ENCODE measurements around the gene ARHGEF2.

ARHGEF2 gene

DNA sequence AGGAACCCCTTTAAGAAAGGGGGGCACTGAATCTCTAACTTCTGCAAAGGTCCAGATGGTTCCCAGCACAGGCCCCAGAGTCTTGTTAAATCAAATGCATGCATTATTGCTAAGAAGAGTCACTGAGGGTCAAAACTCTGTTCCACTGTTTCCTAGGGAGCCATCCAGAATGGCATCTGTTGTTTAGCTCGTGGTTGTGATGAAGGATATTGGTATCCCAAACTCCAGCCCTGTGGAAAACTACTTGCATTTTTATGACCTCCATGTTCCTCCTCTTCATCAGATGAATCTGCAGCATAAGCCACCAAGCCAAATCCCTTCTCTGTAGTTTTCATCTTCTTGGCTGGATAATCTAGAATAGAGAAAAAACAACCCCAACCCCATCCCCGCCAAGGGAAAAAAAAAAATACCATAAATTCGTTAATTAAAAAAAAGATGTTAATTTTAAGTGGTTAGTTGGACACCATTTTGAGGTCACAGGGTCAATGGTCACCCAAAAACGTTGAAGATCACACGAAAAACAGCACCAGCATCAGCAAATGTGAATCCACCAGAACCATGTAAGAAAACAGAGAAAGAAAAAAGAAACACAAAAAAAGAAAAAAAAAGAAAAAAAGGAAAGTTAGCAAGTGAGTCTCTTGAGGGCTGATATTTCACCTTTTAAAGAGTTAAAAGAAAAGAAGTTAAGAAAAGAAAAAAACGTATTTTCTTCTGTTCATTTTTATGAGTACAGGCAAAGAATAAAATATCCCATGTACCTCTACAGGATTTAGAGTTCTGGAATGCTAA lies 64.2 kb downstream of the ARHGEF2 start:
- TF ChIP-seq, protein P1, sequence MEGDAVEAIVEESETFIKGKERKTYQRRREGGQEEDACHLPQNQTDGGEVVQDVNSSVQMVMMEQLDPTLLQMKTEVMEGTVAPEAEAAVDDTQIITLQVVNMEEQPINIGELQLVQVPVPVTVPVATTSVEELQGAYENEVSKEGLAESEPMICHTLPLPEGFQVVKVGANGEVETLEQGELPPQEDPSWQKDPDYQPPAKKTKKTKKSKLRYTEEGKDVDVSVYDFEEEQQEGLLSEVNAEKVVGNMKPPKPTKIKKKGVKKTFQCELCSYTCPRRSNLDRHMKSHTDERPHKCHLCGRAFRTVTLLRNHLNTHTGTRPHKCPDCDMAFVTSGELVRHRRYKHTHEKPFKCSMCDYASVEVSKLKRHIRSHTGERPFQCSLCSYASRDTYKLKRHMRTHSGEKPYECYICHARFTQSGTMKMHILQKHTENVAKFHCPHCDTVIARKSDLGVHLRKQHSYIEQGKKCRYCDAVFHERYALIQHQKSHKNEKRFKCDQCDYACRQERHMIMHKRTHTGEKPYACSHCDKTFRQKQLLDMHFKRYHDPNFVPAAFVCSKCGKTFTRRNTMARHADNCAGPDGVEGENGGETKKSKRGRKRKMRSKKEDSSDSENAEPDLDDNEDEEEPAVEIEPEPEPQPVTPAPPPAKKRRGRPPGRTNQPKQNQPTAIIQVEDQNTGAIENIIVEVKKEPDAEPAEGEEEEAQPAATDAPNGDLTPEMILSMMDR (IDR thresholded peaks at IDR 0.05; ENCODE audit: extremely low read depth, missing control alignments) = no peak
- DNase-seq (ENCODE audit: low spot score) = no peak

DNA sequence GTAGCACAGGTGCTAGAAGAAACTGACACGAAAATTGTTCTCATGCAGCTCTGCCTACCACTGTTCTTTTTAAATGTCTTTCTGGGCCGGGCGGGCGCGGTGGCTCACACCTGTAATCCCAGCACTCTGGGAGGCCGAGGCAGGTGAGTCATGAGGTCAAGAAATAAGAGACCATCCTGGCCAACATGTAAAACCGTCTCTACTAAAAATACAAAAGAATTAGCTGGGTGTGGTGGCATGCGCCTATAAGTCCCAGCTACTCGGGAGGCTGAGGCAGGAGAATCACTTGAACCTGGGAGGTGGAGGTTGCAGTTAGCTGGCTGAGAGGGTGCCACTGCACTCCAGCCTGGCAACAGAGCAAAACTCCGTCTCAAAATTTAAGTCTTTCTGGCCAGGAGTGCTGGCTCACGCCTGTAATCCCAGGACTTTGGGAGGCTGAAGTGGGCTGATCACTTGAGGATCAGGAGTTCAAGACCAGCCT lies 66.3 kb downstream of the ARHGEF2 start:
- DNase-seq (ENCODE audit: low spot score) = no peak
- TF ChIP-seq, protein P1 (IDR thresholded peaks at IDR 0.05; ENCODE audit: extremely low read depth, missing control alignments) = no peak

DNA sequence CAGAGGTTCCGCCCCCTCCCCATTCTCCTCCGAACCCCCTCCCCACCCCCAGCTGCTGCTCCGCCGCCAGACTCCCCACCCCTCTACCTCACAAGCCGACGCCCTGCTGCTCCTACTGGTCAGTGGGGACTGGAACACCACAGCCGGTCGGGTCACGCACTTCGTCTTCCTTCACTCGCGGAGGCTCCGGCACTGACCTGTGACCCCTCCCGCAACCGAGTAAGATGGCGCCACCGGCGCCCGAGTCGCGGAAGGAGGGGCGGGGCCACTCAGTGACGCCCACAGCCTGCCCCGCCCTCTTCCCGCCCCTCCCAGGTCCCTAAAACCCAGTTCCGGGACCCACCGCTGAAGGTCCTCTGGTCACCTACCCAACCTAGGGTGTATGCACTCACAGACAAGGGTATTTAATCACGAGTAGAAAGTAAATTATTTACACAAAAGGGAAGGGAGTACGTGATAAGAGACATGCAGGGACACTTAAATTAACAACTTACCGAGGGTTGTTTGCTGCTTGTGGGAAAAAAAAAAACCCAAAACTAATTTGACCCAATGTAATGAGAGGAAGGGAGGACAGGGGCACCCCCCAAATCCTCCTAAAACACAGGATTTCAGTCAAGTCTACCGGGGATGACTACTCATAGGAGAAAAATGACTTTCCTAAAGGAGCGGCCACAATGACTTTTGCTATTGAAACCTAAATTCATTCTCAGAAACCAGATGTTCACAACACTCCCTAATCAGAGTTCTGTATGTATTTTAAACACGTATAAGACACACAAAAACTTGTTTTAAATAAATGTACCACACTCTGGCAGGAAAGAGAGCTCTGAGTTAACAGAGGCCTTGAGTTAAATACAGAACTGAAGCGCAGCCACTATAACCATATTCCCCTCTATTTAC lies 66.9 kb downstream of the ARHGEF2 start, which contains the start of gene RIT1:
Gene RIT1 (minus strand): TSS at position 194 of the 900 bp plus-strand sequence. CDS start 588 bp downstream, outside the sequence.
- peak; percentile 88 for DNase-seq (ENCODE audit: low spot score)
- TF ChIP-seq, protein P1 (IDR thresholded peaks at IDR 0.05; ENCODE audit: extremely low read depth, missing control alignments) = no peak

DNA sequence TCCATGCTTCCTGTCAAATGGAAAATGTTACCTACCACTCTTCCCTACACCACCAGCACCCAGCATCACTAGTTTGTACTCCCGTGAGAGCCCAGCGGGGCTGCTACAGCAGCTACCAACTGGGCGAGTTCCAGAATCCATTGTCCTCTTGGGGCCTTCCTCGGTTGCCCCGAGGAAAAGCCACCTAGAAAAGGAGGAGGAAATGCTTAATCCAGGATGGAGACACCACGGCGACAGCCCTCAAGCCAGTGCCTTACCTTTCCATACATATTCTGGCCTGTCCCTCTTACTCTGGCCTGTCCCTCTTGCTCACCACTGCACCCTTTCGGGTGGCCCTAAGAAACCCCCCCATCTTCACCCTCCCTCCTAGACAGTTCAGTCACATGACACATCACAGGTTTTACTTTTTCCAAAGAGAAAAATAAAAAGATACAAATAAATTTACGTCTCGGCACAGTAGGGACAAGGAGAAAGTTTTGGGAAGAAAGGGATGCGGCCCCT lies 67.7 kb downstream of the ARHGEF2 start:
- peak; percentile 40 for DNase-seq (ENCODE audit: low spot score)
- TF ChIP-seq, protein P1 (IDR thresholded peaks at IDR 0.05; ENCODE audit: extremely low read depth, missing control alignments) = no peak

DNA sequence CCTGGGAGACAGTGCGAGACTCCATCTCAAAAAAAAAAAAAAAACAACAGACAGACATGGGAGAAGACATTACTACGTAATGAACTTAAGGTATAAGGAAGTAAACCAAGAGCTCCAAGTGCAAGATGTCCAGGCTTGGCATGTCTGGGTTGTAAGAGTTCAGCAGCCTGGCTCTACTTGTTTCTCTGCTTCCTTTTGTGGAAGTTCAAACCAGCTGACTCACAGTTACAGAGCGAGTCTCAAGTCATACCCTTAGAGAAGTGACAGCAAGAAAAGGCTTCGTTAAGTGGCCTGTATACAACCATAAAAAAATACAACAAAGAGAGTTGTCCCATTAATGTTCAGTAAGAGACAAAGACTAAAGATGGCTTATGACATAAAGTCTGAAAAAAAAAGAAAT lies 68.5 kb downstream of the ARHGEF2 start:
- TF ChIP-seq, protein P1 (IDR thresholded peaks at IDR 0.05; ENCODE audit: extremely low read depth, missing control alignments) = no peak
- no peak for DNase-seq (ENCODE audit: low spot score)

DNA sequence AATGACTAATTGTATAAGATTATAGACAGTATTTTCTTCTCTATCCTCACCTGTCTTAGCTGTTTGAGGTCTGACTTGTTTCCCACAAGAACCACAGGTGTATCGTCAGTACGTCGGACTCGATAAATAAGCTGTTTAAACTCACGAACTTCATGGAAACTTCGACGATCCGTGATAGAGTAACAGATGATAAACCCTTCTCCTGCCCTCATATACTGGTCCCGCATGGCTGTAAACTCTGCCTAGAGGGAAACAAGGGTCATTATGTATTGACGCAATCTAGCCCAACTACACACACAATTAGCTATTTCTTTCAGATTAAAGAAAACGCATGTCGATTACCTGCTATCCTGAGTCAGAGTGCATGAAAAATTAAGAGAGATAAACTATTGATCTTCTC lies 74.1 kb downstream of the ARHGEF2 start:
- TF ChIP-seq, protein P1 (IDR thresholded peaks at IDR 0.05; ENCODE audit: extremely low read depth, missing control alignments) = no peak
- no peak for DNase-seq (ENCODE audit: low spot score)
